SIG-M5 treated with dmso at 0.1 percent for 504 hours (cell line): ENCODE measurements around the gene MYRIP.

ENCODE experiments used
- DNase-seq: peaks from one replicate; lab custom pipeline; 2025; ENCODE audit not compliant: unreplicated experiment; lab: John Stamatoyannopoulos, UW

MYRIP gene

DNA sequence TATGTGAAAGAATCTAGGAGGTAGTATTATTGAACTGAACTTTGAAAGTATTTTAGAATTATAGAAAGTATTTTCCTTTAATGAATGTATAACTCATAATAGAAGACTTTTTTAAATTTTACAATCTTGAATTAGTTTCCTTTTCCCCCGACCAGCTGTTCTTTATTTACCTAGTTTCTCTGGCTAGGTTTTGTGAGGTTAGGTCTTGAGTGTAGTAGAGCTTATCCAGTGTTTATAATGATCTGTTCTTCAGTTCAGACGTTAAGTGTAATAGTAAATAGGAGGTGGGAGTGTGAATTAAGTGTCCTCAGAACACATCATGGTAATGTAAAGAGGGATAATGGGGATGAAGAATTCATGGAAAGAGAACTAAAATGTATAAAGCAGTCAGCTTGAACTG, 93.8 kb downstream of the MYRIP start:
- no peak for DNase-seq

- no peak for DNase-seq
Measured at GRCh38 chr3:39905788-39906187, 96.4 kb downstream of the MYRIP start.

DNA sequence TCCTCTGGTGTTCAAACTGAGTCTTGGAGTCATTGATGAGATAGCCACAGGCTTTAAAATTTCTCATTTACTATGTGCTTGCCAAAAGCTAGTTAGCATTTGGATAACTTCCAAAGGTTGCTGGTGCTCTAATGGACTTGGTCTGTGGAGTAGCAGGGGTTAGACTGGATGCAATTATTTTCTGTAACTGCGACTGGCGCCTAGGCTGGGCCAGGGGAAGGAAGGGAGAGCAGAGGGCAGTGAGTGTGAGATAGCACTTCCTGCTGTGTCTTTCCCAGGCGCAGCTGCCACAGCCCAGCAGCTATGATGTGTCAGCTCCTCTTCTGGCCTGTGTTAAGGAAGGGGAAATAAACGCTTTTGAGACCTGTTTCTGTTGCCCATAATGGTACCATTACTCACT, 98.6 kb downstream of the MYRIP start:
- no peak for DNase-seq

- DNase-seq, result no peak
Measured at GRCh38 chr3:39910135-39910534, 100.7 kb downstream of the MYRIP start.

GRCh38 chr3:39910826-39911464, 101.5 kb downstream of the MYRIP start:
- no peak for DNase-seq

- no peak for DNase-seq
Measured at GRCh38 chr3:39911465-39912309, 102.3 kb downstream of the MYRIP start.

DNA sequence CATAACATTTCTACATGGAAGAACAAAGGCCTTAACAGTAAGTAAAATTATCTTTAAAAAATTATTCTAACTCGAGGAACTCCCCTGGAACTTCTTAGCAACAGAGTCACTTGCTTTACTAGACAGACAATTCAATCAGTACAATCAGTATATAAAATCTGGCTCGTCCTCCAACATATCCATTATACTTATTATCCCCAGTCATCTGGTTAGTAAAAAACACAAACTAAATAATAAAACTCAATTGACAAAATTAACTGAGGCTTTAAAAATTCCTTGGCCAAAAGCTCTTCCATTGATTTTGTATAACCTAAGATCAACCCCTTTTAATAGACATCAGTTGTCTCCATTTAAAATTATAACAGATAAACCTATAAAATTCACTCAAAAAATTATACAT, 105.6 kb downstream of the MYRIP start:
- no peak for DNase-seq

GRCh38 chr3:39917065-39917773, 107.8 kb downstream of the MYRIP start:
- no peak for DNase-seq

GRCh38 chr3:39919281-39919680, 109.9 kb downstream of the MYRIP start:
- no peak for DNase-seq

GRCh38 chr3:39920271-39920670, 110.9 kb downstream of the MYRIP start:
- no peak for DNase-seq

- no peak for DNase-seq
Measured at GRCh38 chr3:39927479-39927878, 118.1 kb downstream of the MYRIP start.

GRCh38 chr3:39933986-39934693, 124.7 kb downstream of the MYRIP start:
- no peak for DNase-seq

- DNase-seq, result no peak
Measured at GRCh38 chr3:39934696-39935095, 125.3 kb downstream of the MYRIP start.

DNA sequence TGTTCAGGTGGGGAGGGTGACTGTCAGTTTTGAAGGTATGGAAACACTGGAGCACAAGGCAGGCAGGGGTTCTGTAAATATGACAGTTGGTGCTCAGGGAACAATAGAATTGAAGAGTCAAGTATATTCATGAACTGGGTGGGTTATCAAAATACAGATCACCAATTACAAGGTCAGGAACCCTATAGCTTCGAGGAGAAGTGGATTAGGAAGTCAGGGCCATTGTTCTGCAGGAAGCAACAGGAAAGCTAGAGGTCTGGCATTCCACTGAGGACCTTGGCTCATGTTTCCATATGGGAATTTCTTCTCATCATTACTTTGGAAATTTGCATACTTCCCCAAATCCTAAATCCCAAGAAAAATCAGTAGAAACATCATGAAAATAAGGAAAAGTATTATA, 125.9 kb downstream of the MYRIP start:
- no peak for DNase-seq

DNA sequence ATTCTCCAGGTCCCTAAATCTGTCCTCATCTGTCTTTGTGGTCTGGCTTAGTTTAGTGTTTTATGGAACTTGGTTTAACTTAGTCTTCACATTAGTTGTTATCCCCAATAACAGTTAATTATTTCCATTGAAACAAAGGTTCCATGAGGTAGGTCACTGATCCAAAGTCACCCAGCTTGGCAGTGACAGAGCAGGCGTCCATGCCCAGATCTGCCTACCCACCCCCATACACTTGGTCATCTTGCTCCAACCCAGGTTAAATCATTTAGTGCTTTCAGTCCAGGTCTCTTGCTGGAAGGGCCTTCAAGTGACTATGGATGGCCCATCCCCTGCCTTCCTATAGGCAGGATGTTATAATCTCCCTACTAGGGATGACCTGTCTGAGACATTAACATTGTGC, 127.4 kb downstream of the MYRIP start:
- DNase-seq, result no peak

- no peak for DNase-seq
Measured at GRCh38 chr3:39937315-39937714, 127.9 kb downstream of the MYRIP start.

- DNase-seq, result no peak
Measured at GRCh38 chr3:39937874-39938273, 128.5 kb downstream of the MYRIP start.

DNA sequence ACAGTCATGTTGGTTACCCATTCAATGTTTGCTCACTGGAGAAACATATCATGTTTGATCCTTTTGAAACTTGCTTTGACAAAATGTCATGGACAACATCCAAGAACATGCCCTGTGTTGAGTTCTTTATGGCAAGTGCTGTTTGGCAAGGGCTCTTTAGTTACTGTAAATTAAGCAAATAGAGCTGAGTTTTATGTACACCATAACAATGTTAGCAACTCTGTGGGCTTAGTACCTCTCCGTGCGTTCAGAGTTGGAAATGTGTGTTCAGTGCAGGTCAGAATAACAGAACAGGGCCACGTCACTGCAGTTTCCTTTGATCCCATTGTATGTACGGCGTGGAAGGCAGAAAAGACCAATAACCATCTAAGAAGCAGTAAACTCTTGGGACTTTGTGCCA, 132.5 kb downstream of the MYRIP start:
- no peak for DNase-seq

GRCh38 chr3:39960515-39961191, 151.2 kb downstream of the MYRIP start:
- no peak for DNase-seq

DNA sequence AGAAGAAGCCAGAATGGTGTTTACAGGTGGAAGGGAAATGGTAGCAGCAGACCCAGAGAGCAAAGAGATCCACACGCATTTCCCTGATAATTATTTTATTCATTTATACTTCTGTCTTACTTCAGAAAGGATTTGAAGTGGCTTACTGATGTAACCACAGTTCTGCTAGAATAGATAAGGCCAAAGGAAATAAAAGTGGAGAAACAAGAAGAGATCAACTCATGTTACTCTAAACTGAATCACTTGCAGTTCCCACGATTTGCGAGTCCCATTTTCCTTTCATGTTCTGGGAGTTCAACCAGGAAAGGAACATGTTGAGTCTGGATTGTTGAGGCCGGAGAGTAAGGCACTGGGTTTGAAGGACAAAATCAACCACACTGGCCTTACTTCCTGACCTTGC, 151.8 kb downstream of the MYRIP start:
- DNase-seq, result no peak

DNA sequence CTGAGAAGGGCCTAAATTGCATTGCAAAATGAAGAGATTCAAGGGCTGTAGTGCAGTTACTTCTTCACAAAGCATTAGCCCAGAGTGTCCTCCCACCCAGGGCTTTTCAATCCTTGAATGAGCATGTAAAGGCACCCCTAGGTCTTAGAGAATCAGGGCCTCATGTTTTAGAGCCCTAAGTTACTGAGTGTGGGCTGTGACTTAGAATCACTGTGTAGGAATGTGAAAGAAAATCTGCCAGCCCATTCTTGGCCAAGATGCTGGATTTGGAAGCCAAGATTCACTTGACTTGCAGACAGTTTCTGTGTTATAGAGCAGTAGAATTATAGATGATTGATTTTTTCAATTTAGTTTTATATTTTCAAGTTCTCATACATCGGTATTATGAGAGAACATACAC, 153.2 kb downstream of the MYRIP start:
- DNase-seq, result no peak
